ENCODE measurements around the gene PDE10A. TPM values are rescaled to one million over a fixed set of nuclear protein-coding genes. Genes with fewer than 3 reads are reported as not detected.

PDE10A gene
- total RNA-seq, 1 donor from 2014 or later: 2.7 TPM

GRCh38 chr6:165644586-165645266 lies 18.3 kb downstream of the PDE10A start:
- no peak for TF ChIP-seq CTCF (IDR thresholded peaks at IDR 0.05)
- ATAC-seq (no peak), DNase-seq (no peak)
- Histone ChIP-seq H3K4me1 (no peaks in the 10 kb centered on the region), H3K36me3 (no peaks in the 10 kb centered on the region), H3K4me3 (no peak overlapping the region), H3K9me3 (no peaks in the 10 kb centered on the region), H3K27ac (no peak overlapping the region), H3K27me3 (ENCODE audit: low read depth) (no peaks in the 10 kb centered on the region)
- intact Hi-C loops (cut with DNase I): no loop called here

- Histone ChIP-seq H3K36me3 (no peaks in the 10 kb centered on the region), H3K4me1 (no peaks in the 10 kb centered on the region), H3K27ac (no peak overlapping the region), H3K4me3 (no peak overlapping the region), H3K27me3 (ENCODE audit: low read depth) (no peaks in the 10 kb centered on the region), H3K9me3 (no peaks in the 10 kb centered on the region)
- ATAC-seq (no peak), DNase-seq (no peak)
- TF ChIP-seq CTCF (IDR thresholded peaks at IDR 0.05): no peak
- intact Hi-C loops (cut with DNase I): no loop called here
These were observed 20.0 kb downstream of the PDE10A start for GRCh38 chr6:165643015-165643414.

GRCh38 chr6:165641672-165642156 lies 21.3 kb downstream of the PDE10A start:
- Histone ChIP-seq H3K27ac (no peak overlapping the region), H3K36me3 (no peaks in the 10 kb centered on the region), H3K9me3 (no peaks in the 10 kb centered on the region), H3K4me3 (no peak overlapping the region), H3K4me1 (no peaks in the 10 kb centered on the region), H3K27me3 (ENCODE audit: low read depth) (no peaks in the 10 kb centered on the region)
- ATAC-seq (no peak), DNase-seq (no peak)
- intact Hi-C loops (cut with DNase I): no loop called here
- TF ChIP-seq CTCF (IDR thresholded peaks at IDR 0.05): no peak

GRCh38 chr6:165640806-165641205 lies 22.2 kb downstream of the PDE10A start:
- no peaks in the 10 kb centered on the region for H3K9me3 ChIP-seq
- no peak for TF ChIP-seq CTCF (IDR thresholded peaks at IDR 0.05)
- H3K4me1 ChIP-seq: no peaks in the 10 kb centered on the region
- no peaks in the 10 kb centered on the region for H3K27me3 ChIP-seq (ENCODE audit: low read depth)
- no peak for DNase-seq
- H3K36me3 ChIP-seq: no peaks in the 10 kb centered on the region
- no peak for ATAC-seq
- intact Hi-C loops (cut with DNase I): no loop called here
- H3K4me3 ChIP-seq: no peak overlapping the region
- no peak overlapping the region for H3K27ac ChIP-seq

GRCh38 chr6:165638530-165638929 lies 24.5 kb downstream of the PDE10A start:
- intact Hi-C loops (cut with DNase I): no loop called here
- ATAC-seq: no peak
- Histone ChIP-seq H3K36me3 (no peaks in the 10 kb centered on the region), H3K9me3 (no peaks in the 10 kb centered on the region), H3K27ac (no peak overlapping the region), H3K27me3 (ENCODE audit: low read depth) (no peaks in the 10 kb centered on the region), H3K4me3 (no peak overlapping the region), H3K4me1 (no peaks in the 10 kb centered on the region)
- DNase-seq: no peak
- TF ChIP-seq CTCF (IDR thresholded peaks at IDR 0.05): no peak

Measured in lower lobe of right lung (tissue), 2 donors.